Measurements from ENCODE around the gene SIPA1L3. TPM values are rescaled to one million over a fixed set of nuclear protein-coding genes. Genes with fewer than 3 reads are reported as not detected.

Gene SIPA1L3
- total and polyA plus RNA-seq, 2 experiments from 2014 or later, result 15.7 to 54.1 TPM

- H3F3A ChIP-seq (replicated peaks; ENCODE audit: low read depth), result peaks cover 21% of the 10 kb centered on the region; the same call in 1 of the 2 replicates
- no peak overlapping the region for H3K27ac ChIP-seq (ENCODE audit: low read depth)
- no peaks in the 10 kb centered on the region for H3K79me2 ChIP-seq (replicated peaks; ENCODE audit: insufficient read depth)
- H3K4me1 ChIP-seq (ENCODE audit: insufficient read depth), result peaks cover 24% of the 10 kb centered on the region
- TF ChIP-seq EZH2 (IDR thresholded peaks at IDR 0.05; ENCODE audit: low read depth, unreplicated experiment), result no peak
- Mint-ChIP-seq H3K9me3 (no peaks in the 10 kb centered on the region; the same call in 2 of the 3 replicates), H3K4me1 (peaks cover 26% of the 10 kb centered on the region), H3K4me3 (no peak overlapping the region), H3K36me3 (ENCODE audit: low read depth) (no peaks in the 10 kb centered on the region), H3K27me3 (ENCODE audit: insufficient read depth, low read depth, poor library complexity) (peaks cover 20% of the 10 kb centered on the region), H3K27ac (no peak overlapping the region)
- ATAC-seq, result no peak
- no peak overlapping the region for H2AFZ ChIP-seq
- no peaks in the 10 kb centered on the region for H3K36me3 ChIP-seq (ENCODE audit: insufficient read depth)
- H3K27me3 ChIP-seq (ENCODE audit: insufficient read depth), result peaks cover 8% of the 10 kb centered on the region; the same call in 1 of the 2 replicates
- no peak overlapping the region for H3K4me2 ChIP-seq
- H4K20me1 ChIP-seq (replicated peaks; ENCODE audit: insufficient read depth), result no peaks in the 10 kb centered on the region
- no peaks in the 10 kb centered on the region for H3K9me2 ChIP-seq (ENCODE audit: insufficient read depth)
- DNase-seq (ENCODE audit: low spot score), result no peak
- no peak overlapping the region for H3K4me3 ChIP-seq
These were observed 340.1 kb downstream of the SIPA1L3 start for GRCh38 chr19:38247126-38247525.

GRCh38 chr19:38247734-38248268 lies 340.8 kb downstream of the SIPA1L3 start:
- Histone ChIP-seq H3K4me2 (no peak overlapping the region), H3K79me2 (replicated peaks; ENCODE audit: insufficient read depth) (0 out of 2 replicates have a peak, but pooled peaks cover 3% of the 10 kb centered on the region), H3K36me3 (ENCODE audit: insufficient read depth) (no peaks in the 10 kb centered on the region), H3K27ac (ENCODE audit: low read depth) (no peak overlapping the region), H4K20me1 (replicated peaks; ENCODE audit: insufficient read depth) (no peaks in the 10 kb centered on the region), H3K9me2 (ENCODE audit: insufficient read depth) (no peaks in the 10 kb centered on the region), H3F3A (replicated peaks; ENCODE audit: low read depth) (peaks cover 17% of the 10 kb centered on the region; the same call in 1 of the 2 replicates), H2AFZ (no peak overlapping the region), H3K4me1 (ENCODE audit: insufficient read depth) (peaks cover 31% of the 10 kb centered on the region), H3K27me3 (ENCODE audit: insufficient read depth) (peaks cover 8% of the 10 kb centered on the region; the same call in 1 of the 2 replicates), H3K4me3 (no peak overlapping the region)
- TF ChIP-seq JUNB (IDR thresholded peaks at IDR 0.05; ENCODE audit: unreplicated experiment) (no peak), STAT1 (IDR thresholded peaks at IDR 0.05; ENCODE audit: unreplicated experiment) (no peak), ZNF462 (CRISPR knock-in tag; IDR thresholded peaks at IDR 0.05) (no peak), ETS1 (IDR thresholded peaks at IDR 0.05) (no peak), ZNF331 (CRISPR knock-in tag; IDR thresholded peaks at IDR 0.05; ENCODE audit: low read depth) (no peak)
- peaks cover 33% of the 10 kb centered on the region for H3K4me1 Mint-ChIP-seq
- no peaks in the 10 kb centered on the region for H3K36me3 Mint-ChIP-seq (ENCODE audit: low read depth)
- no peak overlapping the region for H3K27ac Mint-ChIP-seq
- peaks cover 23% of the 10 kb centered on the region for H3K27me3 Mint-ChIP-seq (ENCODE audit: insufficient read depth, low read depth, poor library complexity)
- no peak overlapping the region for H3K4me3 Mint-ChIP-seq
- no peak for ATAC-seq
- DNase-seq (ENCODE audit: low spot score), result no peak
- H3K9me3 Mint-ChIP-seq, result no peaks in the 10 kb centered on the region; the same call in 2 of the 3 replicates

All from GM23338 (cell line).